T-helper 2 cell treated with Interferon-gamma antibody and Interleukin-4, amounts not matched to agents 5 μg/mL and 100 μg/mL, for 36 hours (primary cell): ENCODE results near the gene PATL2.
"Not testable (repeated sequence)": the region's sequence is repeated elsewhere in the genome, so short reads cannot be mapped to it uniquely, and the experiment has no call there.

Experiments
- DNase-seq: peaks from one replicate; pipeline ENCODE4 v3.0.0; 2021; ENCODE audit warnings: low spot score
- H3K27ac Mint-ChIP-seq: one replicate; pipeline ENCODE4 v1.8.0; 2021; ENCODE audit warnings: mild to moderate bottlenecking, mixed read lengths
- H3K27me3 Mint-ChIP-seq: one replicate; pipeline ENCODE4 v1.8.0; 2021; ENCODE audit warnings: low read depth, mixed read lengths
- H3K36me3 Mint-ChIP-seq: one replicate; pipeline ENCODE4 v1.8.0; 2021; ENCODE audit warnings: low read depth, mixed read lengths
- H3K4me1 Mint-ChIP-seq: one replicate; pipeline ENCODE4 v1.8.0; 2021; ENCODE audit warnings: low read depth, mixed read lengths
- H3K4me3 Mint-ChIP-seq: one replicate; pipeline ENCODE4 v1.8.0; 2022; ENCODE audit warnings: mild to moderate bottlenecking, moderate library complexity, mixed read lengths
- H3K9me3 Mint-ChIP-seq: one replicate; pipeline ENCODE4 v1.8.0; 2021; ENCODE audit warnings: mixed read lengths

PATL2 gene

DNA sequence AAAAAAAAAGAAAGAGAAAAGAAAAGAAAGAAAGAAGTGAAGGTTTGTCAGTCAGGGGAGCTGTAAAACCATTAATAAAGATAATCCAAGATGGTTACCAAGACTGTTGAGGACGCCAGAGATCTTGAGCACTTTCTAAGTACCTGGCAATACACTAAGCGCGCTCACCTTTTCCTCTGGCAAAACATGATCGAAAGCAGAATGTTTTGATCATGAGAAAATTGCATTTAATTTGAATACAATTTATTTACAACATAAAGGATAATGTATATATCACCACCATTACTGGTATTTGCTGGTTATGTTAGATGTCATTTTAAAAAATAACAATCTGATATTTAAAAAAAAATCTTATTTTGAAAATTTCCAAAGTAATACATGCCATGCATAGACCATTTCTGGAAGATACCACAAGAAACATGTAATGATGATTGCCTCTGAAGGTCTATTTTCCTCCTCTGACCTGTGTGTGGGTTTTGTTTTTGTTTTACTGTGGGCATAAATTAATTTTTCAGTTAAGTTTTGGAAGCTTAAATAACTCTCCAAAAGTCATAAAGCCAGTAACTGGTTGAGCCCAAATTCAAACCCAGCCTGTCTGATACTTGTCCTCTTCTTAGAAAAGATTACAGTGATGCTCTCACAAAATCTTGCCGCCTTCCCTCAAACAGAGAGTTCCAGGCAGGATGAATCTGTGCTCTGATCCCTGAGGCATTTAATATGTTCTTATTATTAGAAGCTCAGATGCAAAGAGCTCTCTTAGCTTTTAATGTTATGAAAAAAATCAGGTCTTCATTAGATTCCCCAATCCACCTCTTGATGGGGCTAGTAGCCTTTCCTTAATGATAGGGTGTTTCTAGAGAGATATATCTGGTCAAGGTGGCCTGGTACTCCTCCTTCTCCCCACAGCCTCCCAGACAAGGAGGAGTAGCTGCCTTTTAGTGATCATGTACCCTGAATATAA lies 2.2 kb upstream of the PATL2 start:
- no peak for DNase-seq
- peaks cover 82% of the 10 kb centered on the region for H3K36me3 Mint-ChIP-seq

DNA sequence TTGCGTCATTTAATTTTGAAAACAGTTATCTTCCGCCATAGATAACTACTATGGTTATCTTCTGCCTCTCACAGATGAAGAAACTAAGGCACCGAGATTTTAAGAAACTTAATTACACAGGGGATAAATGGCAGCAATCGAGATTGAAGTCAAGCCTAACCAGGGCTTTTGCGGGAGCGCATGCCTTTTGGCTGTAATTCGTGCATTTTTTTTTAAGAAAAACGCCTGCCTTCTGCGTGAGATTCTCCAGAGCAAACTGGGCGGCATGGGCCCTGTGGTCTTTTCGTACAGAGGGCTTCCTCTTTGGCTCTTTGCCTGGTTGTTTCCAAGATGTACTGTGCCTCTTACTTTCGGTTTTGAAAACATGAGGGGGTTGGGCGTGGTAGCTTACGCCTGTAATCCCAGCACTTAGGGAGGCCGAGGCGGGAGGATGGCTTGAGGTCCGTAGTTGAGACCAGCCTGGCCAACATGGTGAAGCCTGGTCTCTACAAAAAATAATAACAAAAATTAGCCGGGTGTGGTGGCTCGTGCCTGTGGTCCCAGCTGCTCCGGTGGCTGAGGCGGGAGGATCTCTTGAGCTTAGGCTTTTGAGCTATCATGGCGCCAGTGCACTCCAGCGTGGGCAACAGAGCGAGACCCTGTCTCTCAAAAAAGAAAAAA lies 1.4 kb upstream of the PATL2 start:
- H3K27ac Mint-ChIP-seq: peak overlapping the region; percentile 98
- peaks cover 47% of the 10 kb centered on the region for H3K4me1 Mint-ChIP-seq
- H3K36me3 Mint-ChIP-seq: peaks cover 77% of the 10 kb centered on the region
- H3K4me3 Mint-ChIP-seq: peak overlapping the region; percentile 93
- no peaks in the 10 kb centered on the region for H3K9me3 Mint-ChIP-seq
- peak; percentile 66 for DNase-seq
- H3K27me3 Mint-ChIP-seq: peaks cover 7% of the 10 kb centered on the region

More for the DNA sequence above, 2.2 kb upstream of the PATL2 start:
- Mint-ChIP-seq H3K4me3 (peak overlapping the region; percentile 93), H3K9me3 (no peaks in the 10 kb centered on the region), H3K4me1 (peaks cover 51% of the 10 kb centered on the region), H3K27ac (peak overlapping the region; percentile 98), H3K27me3 (peaks cover 7% of the 10 kb centered on the region)

DNA sequence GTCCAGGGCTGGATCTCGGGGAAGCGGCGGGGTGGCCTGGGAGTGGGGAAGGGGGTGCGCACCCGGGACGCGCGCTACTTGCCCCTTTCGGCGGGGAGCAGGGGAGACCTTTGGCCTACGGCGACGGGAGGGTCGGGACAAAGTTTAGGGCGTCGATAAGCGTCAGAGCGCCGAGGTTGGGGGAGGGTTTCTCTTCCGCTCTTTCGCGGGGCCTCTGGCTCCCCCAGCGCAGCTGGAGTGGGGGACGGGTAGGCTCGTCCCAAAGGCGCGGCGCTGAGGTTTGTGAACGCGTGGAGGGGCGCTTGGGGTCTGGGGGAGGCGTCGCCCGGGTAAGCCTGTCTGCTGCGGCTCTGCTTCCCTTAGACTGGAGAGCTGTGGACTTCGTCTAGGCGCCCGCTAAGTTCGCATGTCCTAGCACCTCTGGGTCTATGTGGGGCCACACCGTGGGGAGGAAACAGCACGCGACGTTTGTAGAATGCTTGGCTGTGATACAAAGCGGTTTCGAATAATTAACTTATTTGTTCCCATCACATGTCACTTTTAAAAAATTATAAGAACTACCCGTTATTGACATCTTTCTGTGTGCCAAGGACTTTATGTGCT lies 721 bp upstream of the PATL2 start:
- peak overlapping the region; percentile 93 for H3K4me3 Mint-ChIP-seq
- peaks cover 74% of the 10 kb centered on the region for H3K36me3 Mint-ChIP-seq
- H3K4me1 Mint-ChIP-seq: peaks cover 47% of the 10 kb centered on the region
- no peak for DNase-seq
- peak overlapping the region; percentile 98 for H3K27ac Mint-ChIP-seq
- peaks cover 7% of the 10 kb centered on the region for H3K27me3 Mint-ChIP-seq
- no peaks in the 10 kb centered on the region for H3K9me3 Mint-ChIP-seq

DNA sequence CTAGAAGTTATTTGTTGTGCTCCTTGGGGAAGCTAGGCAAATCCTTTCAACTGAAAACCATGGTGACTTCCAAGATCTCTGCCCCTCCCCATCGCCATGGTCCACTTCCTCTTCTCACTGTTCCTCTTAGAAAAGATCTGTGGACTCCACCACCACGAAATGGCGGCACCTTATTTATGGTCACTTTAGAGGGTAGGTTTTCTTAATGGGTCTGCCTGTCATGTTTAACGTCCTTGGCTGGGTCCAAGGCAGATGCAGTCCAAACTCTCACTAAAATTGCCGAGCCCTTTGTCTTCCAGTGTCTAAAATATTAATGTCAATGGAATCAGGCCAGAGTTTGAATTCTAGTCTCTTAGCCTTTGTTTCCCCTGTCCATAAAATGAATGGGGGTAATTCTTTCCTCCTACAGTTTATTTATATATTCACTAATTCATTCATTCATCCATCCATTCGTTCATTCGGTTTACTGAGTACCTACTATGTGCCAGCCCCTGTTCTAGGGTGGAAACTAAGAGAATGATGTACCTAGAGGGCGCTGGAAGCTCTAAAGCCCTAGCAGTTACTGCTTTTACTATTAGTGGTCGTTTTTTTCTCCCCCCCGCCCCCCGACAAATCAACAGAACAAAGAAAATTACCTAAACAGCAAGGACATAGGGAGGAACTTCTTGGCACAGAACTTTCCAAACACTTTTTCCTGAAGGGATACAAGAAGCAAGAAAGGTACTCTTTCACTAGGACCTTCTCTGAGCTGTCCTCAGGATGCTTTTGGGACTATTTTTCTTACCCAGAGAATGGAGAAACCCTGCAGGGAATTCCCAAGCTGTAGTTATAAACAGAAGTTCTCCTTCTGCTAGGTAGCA lies 657 bp downstream of the PATL2 start:
- peaks cover 7% of the 10 kb centered on the region for H3K27me3 Mint-ChIP-seq
- H3K4me3 Mint-ChIP-seq: peak overlapping the region; percentile 93
- peak overlapping the region; percentile 98 for H3K27ac Mint-ChIP-seq
- peaks cover 65% of the 10 kb centered on the region for H3K36me3 Mint-ChIP-seq
- H3K4me1 Mint-ChIP-seq: peaks cover 42% of the 10 kb centered on the region
- peaks cover 2% of the 10 kb centered on the region for H3K9me3 Mint-ChIP-seq
- no peak for DNase-seq

DNA sequence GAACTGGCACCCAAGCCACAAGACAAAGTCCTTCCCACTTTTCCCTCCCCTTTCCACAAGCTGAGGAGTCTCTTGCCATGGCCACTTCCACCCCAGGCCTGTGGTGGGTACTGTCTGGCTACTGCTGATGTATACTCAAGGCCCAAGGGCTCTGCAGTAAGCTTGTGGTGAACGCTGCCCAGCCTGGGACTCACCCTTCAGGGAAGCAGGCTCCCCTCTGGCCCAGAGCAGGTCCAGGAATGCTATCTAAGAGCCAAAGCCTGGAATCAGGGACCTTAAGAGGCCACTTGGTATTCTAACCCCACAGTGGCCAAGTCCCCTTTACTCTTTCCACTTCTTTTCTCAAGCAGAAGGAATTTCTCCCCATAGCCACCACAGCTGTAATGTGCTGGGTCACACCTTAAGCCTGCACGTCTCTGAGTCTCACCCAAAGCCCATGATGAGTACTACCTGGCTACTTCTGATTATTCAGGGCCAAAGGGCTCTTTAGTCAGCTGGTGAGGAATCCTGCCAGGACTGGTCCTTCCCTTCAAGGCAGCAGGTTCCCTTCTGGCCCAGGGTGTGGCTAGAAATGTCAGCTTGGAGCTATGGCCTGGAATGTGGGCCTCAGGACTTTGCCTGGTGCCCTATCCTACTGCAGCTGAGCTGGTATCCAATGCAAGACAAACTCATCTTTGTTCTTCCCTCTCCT lies 4.0 kb downstream of the PATL2 start:
- Mint-ChIP-seq H3K9me3 (peaks cover 29% of the 10 kb centered on the region), H3K36me3 (peaks cover 56% of the 10 kb centered on the region), H3K4me1 (peaks cover 36% of the 10 kb centered on the region), H3K27ac (no peak overlapping the region), H3K27me3 (peaks cover 4% of the 10 kb centered on the region), H3K4me3 (no peak overlapping the region)
- no peak for DNase-seq

DNA sequence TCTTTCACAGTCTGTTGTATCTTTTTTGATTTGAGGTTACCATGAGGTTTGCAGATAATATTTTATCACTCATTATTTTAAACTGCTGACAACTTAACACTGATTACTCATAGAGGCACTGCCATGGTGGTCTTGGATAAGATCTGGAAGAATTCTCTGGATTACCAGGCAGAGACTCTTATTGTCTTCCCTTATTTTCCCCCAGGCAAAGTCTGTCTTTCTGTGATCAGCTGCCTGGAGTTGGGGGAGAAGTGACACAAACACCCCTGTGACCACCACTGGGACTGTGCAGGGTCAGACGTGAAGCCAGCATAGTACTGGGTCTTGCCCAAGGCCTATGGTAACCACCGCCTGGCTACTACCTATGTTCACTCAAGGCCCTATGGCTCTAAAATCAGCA lies 4.7 kb downstream of the PATL2 start:
- H3K27me3 Mint-ChIP-seq: peaks cover under 1% of the 10 kb centered on the region
- peaks cover 52% of the 10 kb centered on the region for H3K36me3 Mint-ChIP-seq
- H3K27ac Mint-ChIP-seq: no peak overlapping the region
- H3K4me1 Mint-ChIP-seq: peaks cover 36% of the 10 kb centered on the region
- DNase-seq: no peak
- H3K4me3 Mint-ChIP-seq: no peak overlapping the region
- H3K9me3 Mint-ChIP-seq: peaks cover 34% of the 10 kb centered on the region

DNA sequence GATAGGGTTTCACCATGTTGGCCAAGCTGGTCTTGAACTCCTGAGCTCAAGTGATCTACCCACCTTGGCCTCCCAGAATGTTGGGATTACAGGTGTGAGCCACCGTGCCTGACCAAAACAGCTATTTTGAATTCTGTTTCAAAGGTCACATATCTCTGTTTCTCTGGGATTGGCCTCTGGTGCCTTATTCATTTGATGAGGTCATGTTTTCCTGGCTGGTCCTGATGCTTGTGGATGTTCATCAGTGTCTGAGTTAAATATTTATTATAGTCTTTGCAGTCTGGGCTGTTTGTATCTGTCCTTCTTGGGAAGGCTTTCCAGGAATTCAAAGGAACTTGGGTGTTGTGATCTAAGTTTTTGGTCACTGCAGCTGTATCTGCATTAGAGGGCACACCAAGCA lies 5.1 kb downstream of the PATL2 start:
- Mint-ChIP-seq H3K27ac (no peak overlapping the region), H3K27me3 (no peaks in the 10 kb centered on the region), H3K9me3 (peaks cover 36% of the 10 kb centered on the region)

DNA sequence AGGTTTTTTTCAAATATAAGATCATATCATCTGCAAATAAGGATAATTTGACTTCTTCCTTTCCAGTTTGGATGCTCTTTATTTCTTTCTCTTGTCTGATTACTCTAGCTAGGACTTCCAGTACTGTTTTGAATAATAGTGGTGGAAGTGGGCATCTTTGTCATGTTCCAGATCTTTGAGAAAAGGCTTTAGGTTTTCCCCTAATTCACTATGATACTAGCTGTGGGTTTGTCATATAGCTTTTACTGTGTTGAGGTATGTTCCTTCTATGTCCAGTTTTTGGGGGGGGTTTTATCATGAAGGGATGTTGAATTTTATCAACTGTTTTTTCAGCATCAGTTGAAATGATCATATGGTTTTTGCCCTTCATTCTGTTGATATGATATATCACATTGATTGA lies 10.4 kb downstream of the PATL2 start:
- not testable (repeated sequence) for H3K4me1 Mint-ChIP-seq, H3K4me3 Mint-ChIP-seq, H3K27ac Mint-ChIP-seq, DNase-seq, H3K27me3 Mint-ChIP-seq
- peaks cover 31% of the 10 kb centered on the region for H3K36me3 Mint-ChIP-seq
- H3K9me3 Mint-ChIP-seq: peaks cover 46% of the 10 kb centered on the region

More for the DNA sequence above, 5.1 kb downstream of the PATL2 start:
- Mint-ChIP-seq H3K4me1 (peaks cover 35% of the 10 kb centered on the region), H3K4me3 (no peak overlapping the region), H3K36me3 (peaks cover 48% of the 10 kb centered on the region)
- DNase-seq: no peak

DNA sequence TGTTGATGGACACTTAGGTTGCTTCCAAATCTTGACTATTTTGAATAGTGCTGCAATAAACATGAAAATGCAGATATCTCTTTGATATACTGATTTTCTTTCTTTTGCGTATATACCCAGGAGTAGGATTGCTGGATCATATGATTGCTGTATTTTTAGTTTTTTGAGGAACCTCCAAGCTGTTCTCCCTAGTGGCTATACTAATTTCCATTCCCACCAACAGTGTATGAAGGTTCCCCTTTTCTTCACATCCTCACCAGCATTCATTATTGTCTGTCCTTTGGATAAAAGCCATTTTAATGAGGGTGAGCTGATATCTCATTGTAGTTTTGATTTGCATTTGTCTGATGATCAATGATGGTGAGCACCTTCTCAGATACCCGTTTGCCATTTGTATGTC lies 12.5 kb downstream of the PATL2 start:
- peaks cover 12% of the 10 kb centered on the region for H3K4me1 Mint-ChIP-seq
- no peak for DNase-seq

DNA sequence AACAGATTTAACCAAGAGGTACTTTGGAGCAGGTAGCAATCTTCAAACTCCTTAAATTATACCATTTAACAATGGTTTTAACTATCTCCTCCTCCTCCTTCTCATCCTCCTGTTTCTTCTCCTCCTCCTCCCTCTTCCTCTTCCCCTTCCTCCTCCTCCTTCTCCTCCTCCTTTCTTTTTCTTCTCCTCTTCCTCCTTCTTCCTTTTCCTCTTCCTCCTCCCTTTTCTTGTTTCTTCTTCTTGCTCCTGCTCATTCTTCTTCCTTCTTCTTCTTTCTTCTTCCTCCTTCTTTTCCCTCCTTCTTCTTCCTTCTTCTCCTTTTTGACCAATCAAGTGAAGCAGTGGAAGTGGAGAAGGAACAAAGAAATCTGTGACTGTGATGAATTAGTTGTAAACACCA lies 14.1 kb downstream of the PATL2 start:
- Mint-ChIP-seq H3K4me3 (no peak overlapping the region), H3K9me3 (peaks cover 16% of the 10 kb centered on the region), H3K27ac (no peak overlapping the region), H3K36me3 (peaks cover 9% of the 10 kb centered on the region), H3K27me3 (peaks cover 5% of the 10 kb centered on the region), H3K4me1 (peaks cover 12% of the 10 kb centered on the region)
- DNase-seq: no peak

More for the DNA sequence above, 12.5 kb downstream of the PATL2 start:
- Mint-ChIP-seq H3K36me3 (peaks cover 18% of the 10 kb centered on the region), H3K9me3 (peaks cover 31% of the 10 kb centered on the region), H3K4me3 (no peak overlapping the region), H3K27me3 (peaks cover 5% of the 10 kb centered on the region), H3K27ac (no peak overlapping the region)

DNA sequence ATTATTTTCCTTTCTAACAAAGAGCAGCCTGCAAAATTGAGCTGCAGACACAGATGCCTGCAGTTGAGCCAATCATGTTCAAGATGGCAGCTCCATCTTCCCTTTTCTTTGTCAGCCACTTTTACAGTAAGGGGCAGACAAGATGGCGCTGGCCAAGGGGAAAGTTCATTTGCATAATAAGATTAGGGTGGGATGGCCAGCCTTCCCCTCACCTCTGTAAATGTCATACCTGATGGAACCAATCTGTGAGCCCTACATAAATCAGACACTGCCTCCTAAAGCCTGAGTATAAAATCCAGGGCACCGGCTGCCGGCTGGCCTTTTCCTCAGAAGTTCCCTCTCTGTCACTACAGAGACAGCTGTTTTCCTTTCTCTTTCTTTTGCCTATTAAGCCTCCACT lies 15.8 kb downstream of the PATL2 start:
- Mint-ChIP-seq H3K27me3 (peaks cover 5% of the 10 kb centered on the region), H3K4me1 (peaks cover 11% of the 10 kb centered on the region), H3K27ac (no peak overlapping the region), H3K9me3 (peaks cover 4% of the 10 kb centered on the region), H3K36me3 (no peaks in the 10 kb centered on the region), H3K4me3 (no peak overlapping the region)
- DNase-seq: no peak

DNA sequence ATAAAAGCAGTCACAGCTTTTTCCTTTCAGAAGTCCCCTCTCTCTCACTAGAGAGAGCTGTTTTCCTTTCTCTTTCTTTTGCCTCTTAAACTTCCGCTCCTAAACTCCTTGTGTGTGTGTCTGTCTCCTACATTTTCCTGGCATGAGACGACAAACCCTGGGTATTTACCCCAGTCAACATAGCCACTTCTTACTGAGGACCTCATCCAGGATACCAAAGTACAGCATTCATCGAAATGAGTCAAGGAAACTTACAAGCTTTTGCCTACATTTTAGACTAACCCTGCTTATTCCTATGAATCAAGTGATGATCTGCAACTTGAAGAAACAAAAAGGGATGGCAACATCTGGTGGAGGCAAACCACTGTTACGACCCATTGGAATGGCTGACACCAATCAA lies 16.7 kb downstream of the PATL2 start:
- DNase-seq: no peak
- peaks cover 11% of the 10 kb centered on the region for H3K4me1 Mint-ChIP-seq
- no peaks in the 10 kb centered on the region for H3K36me3 Mint-ChIP-seq
- peaks cover under 1% of the 10 kb centered on the region for H3K9me3 Mint-ChIP-seq
- H3K27me3 Mint-ChIP-seq: peaks cover 5% of the 10 kb centered on the region
- no peak overlapping the region for H3K27ac Mint-ChIP-seq
- H3K4me3 Mint-ChIP-seq: no peak overlapping the region

DNA sequence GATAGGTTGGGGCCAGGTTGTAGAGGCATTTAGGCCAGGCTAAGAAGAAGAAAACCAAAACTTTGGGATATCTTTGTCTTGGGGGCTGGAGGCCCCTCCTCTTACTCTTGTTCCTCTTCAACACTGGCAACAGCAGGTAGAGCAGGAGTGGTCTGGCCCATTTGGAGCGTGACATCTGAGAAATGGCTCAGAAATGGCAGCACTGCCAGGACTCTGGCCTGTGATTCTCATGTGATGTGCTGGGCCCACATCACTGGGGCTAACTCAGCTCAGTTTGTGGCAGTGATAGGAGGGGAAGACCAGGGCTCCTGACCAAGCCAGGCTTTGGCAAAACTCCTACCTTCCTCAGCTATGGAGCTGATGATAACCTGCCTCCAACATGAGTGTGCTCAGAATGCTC lies 18.5 kb downstream of the PATL2 start:
- no peak overlapping the region for H3K4me3 Mint-ChIP-seq
- peaks cover 22% of the 10 kb centered on the region for H3K4me1 Mint-ChIP-seq
- peaks cover 2% of the 10 kb centered on the region for H3K27me3 Mint-ChIP-seq
- DNase-seq: no peak
- no peak overlapping the region for H3K27ac Mint-ChIP-seq
- peaks cover 17% of the 10 kb centered on the region for H3K9me3 Mint-ChIP-seq
- H3K36me3 Mint-ChIP-seq: peaks cover 15% of the 10 kb centered on the region
